ENCODE data around the gene SLC25A34.

Gene SLC25A34

GRCh38 chr1:15755021-15755645 is 19.1 kb downstream of the SLC25A34 start:
- no peak for DNase-seq

GRCh38 chr1:15755646-15756040 is 19.6 kb downstream of the SLC25A34 start:
- DNase-seq, result no peak

- no peak for DNase-seq
Measured at GRCh38 chr1:15756143-15757015, 20.3 kb downstream of the SLC25A34 start.

GRCh38 chr1:15757016-15757543 is 21.0 kb downstream of the SLC25A34 start:
- no peak for DNase-seq

GRCh38 chr1:15757575-15758342 is 21.7 kb downstream of the SLC25A34 start:
- no peak for DNase-seq

GRCh38 chr1:15758343-15758931 is 22.4 kb downstream of the SLC25A34 start, which contains the start of gene FBLIM1:
TSS of gene FBLIM1 (plus strand) at chr1:15758795. CDS start at chr1:15764984, 6,189 bp downstream.
- DNase-seq, result no peak

- no peak for DNase-seq
Measured at GRCh38 chr1:15758953-15759661, 23.0 kb downstream of the SLC25A34 start.

GRCh38 chr1:15760520-15761211 is 24.6 kb downstream of the SLC25A34 start:
- DNase-seq, result no peak

- no peak for DNase-seq
Measured at GRCh38 chr1:15761366-15762128, 25.5 kb downstream of the SLC25A34 start.

GRCh38 chr1:15762546-15762945 is 26.5 kb downstream of the SLC25A34 start:
- DNase-seq, result no peak

GRCh38 chr1:15764269-15764764 is 28.3 kb downstream of the SLC25A34 start:
- DNase-seq, result no peak

- DNase-seq, result no peak
Measured at GRCh38 chr1:15764890-15765289, 28.8 kb downstream of the SLC25A34 start.

GRCh38 chr1:15765495-15766194 is 29.6 kb downstream of the SLC25A34 start:
- DNase-seq, result no peak

- no peak for DNase-seq
Measured at GRCh38 chr1:15767941-15768340, 31.9 kb downstream of the SLC25A34 start.

- DNase-seq, result no peak
Measured at GRCh38 chr1:15768388-15768787, 32.3 kb downstream of the SLC25A34 start.

GRCh38 chr1:15770313-15770962 is 34.4 kb downstream of the SLC25A34 start:
- no peak for DNase-seq

- DNase-seq, result no peak
Measured at GRCh38 chr1:15771836-15772515, 35.9 kb downstream of the SLC25A34 start.

GRCh38 chr1:15775706-15776105 is 39.6 kb downstream of the SLC25A34 start:
- no peak for DNase-seq

Data from right forelimb (tissue), 1 donor.